Measurements from ENCODE around the gene PLA2R1.
"Not testable (repeated sequence)": the region's sequence is repeated elsewhere in the genome, so short reads cannot be mapped to it uniquely, and the experiment has no call there.

GRCh38 chr2:159970548-159970947 lies 91.9 kb downstream of the PLA2R1 start:
- not testable (repeated sequence) for TF ChIP-seq CTCF, POLR2A (IDR thresholded peaks at IDR 0.05)
